Measurements from ENCODE around the gene FPGT. TPM values are rescaled to one million over a fixed set of nuclear protein-coding genes. Genes with fewer than 3 reads are reported as not detected.
A peak's percentile ranks its signal among the peaks of the same experiment; 100 is the strongest.
"Not testable (repeated sequence)": the region's sequence is repeated elsewhere in the genome, so short reads cannot be mapped to it uniquely, and the experiment has no call there.

Gene FPGT
- total RNA-seq: 6.5 and 8.3 TPM in 2 replicates

- H3K36me3 Mint-ChIP-seq (ENCODE audit: low read depth): peaks cover 2% of the 10 kb centered on the region
- peak within 1 kb of the TSS; percentile 92 for H3K4me3 Mint-ChIP-seq
- no peaks in the 10 kb centered on the region for H3K9me3 Mint-ChIP-seq
- DNase-seq (ENCODE audit: low spot score): peak; percentile 93
- peak within 1 kb of the TSS; percentile 92 for H3K27ac Mint-ChIP-seq
- peaks cover 16% of the 10 kb centered on the region for H3K4me1 Mint-ChIP-seq (ENCODE audit: low read depth)
- no peaks in the 10 kb centered on the region for H3K27me3 Mint-ChIP-seq (ENCODE audit: insufficient read depth)
- intact Hi-C loops (cut with micrococcal nuclease): loop anchor here (1.0 to 10.0 kb wide), 3 partner anchors 535 to 1913 kb away; partner anchors contain the start of genes CRYZ, NEGR1 and TYW3
Measured at GRCh38 chr1:74197657-74198552, at the start of gene FPGT, which contains the start of gene LRRIQ3. Gene FPGT (plus strand): TSS chr1:74198242. CDS start chr1:74198279, 37 bp downstream. Gene LRRIQ3 (minus strand): TSS chr1:74198176. CDS start chr1:74183684, 14,492 bp downstream.

- intact Hi-C loops (cut with micrococcal nuclease): no loop called here
- H3K36me3 Mint-ChIP-seq (ENCODE audit: low read depth): no peaks in the 10 kb centered on the region
- H3K27ac Mint-ChIP-seq: no peak overlapping the region
- DNase-seq (ENCODE audit: low spot score): no peak
- no peaks in the 10 kb centered on the region for H3K27me3 Mint-ChIP-seq (ENCODE audit: insufficient read depth)
- H3K4me1 Mint-ChIP-seq (ENCODE audit: low read depth): no peaks in the 10 kb centered on the region
- no peak overlapping the region for H3K4me3 Mint-ChIP-seq
- no peaks in the 10 kb centered on the region for H3K9me3 Mint-ChIP-seq
Measured at GRCh38 chr1:74160046-74160445, 38.0 kb upstream of the FPGT start.

- no peak overlapping the region for H3K4me3 Mint-ChIP-seq
- H3K27me3 Mint-ChIP-seq (ENCODE audit: insufficient read depth): no peaks in the 10 kb centered on the region
- DNase-seq (ENCODE audit: low spot score): no peak
- no peak overlapping the region for H3K27ac Mint-ChIP-seq
- H3K4me1 Mint-ChIP-seq (ENCODE audit: low read depth): no peaks in the 10 kb centered on the region
- H3K9me3 Mint-ChIP-seq: no peaks in the 10 kb centered on the region
- intact Hi-C loops (cut with micrococcal nuclease): no loop called here
- no peaks in the 10 kb centered on the region for H3K36me3 Mint-ChIP-seq (ENCODE audit: low read depth)
Measured at GRCh38 chr1:74161497-74161896, 36.5 kb upstream of the FPGT start.

- no peak overlapping the region for H3K4me3 Mint-ChIP-seq
- intact Hi-C loops (cut with micrococcal nuclease): no loop called here
- H3K27me3 Mint-ChIP-seq (ENCODE audit: insufficient read depth): no peaks in the 10 kb centered on the region
- no peaks in the 10 kb centered on the region for H3K4me1 Mint-ChIP-seq (ENCODE audit: low read depth)
- no peak for DNase-seq (ENCODE audit: low spot score)
- H3K36me3 Mint-ChIP-seq (ENCODE audit: low read depth): no peaks in the 10 kb centered on the region
- H3K27ac Mint-ChIP-seq: no peak overlapping the region
- H3K9me3 Mint-ChIP-seq: no peaks in the 10 kb centered on the region
Measured at GRCh38 chr1:74162333-74162732, 35.7 kb upstream of the FPGT start.

- DNase-seq (ENCODE audit: low spot score); H3K9me3 Mint-ChIP-seq; H3K4me3 Mint-ChIP-seq; H3K27me3 Mint-ChIP-seq (ENCODE audit: insufficient read depth); H3K27ac Mint-ChIP-seq; intact Hi-C loops (cut with micrococcal nuclease); H3K4me1 Mint-ChIP-seq (ENCODE audit: low read depth); H3K36me3 Mint-ChIP-seq (ENCODE audit: low read depth): not testable (repeated sequence)
Measured at GRCh38 chr1:74174423-74174822, 23.6 kb upstream of the FPGT start.

GRCh38 chr1:74180490-74180889 is 17.6 kb upstream of the FPGT start:
- no peak overlapping the region for H3K27ac Mint-ChIP-seq
- no peaks in the 10 kb centered on the region for H3K27me3 Mint-ChIP-seq (ENCODE audit: insufficient read depth)
- intact Hi-C loops (cut with micrococcal nuclease): no loop called here
- DNase-seq (ENCODE audit: low spot score): no peak
- no peaks in the 10 kb centered on the region for H3K36me3 Mint-ChIP-seq (ENCODE audit: low read depth)
- no peaks in the 10 kb centered on the region for H3K9me3 Mint-ChIP-seq
- H3K4me3 Mint-ChIP-seq: no peak overlapping the region
- no peaks in the 10 kb centered on the region for H3K4me1 Mint-ChIP-seq (ENCODE audit: low read depth)

- Mint-ChIP-seq H3K27ac (no peak overlapping the region), H3K4me3 (no peak overlapping the region), H3K9me3 (no peaks in the 10 kb centered on the region), H3K27me3 (ENCODE audit: insufficient read depth) (peaks cover 1% of the 10 kb centered on the region), H3K4me1 (ENCODE audit: low read depth) (peaks cover 8% of the 10 kb centered on the region), H3K36me3 (ENCODE audit: low read depth) (peaks cover 2% of the 10 kb centered on the region)
- intact Hi-C loops (cut with micrococcal nuclease): loop anchor here (10.0 kb wide), 1 partner anchor 1909 kb away; the partner anchor contains the start of gene NEGR1
- no peak for DNase-seq (ENCODE audit: low spot score)
Measured at GRCh38 chr1:74193908-74194307, 4.1 kb upstream of the FPGT start.

GRCh38 chr1:74195339-74195738 is 2.7 kb upstream of the FPGT start:
- DNase-seq (ENCODE audit: low spot score): no peak
- Mint-ChIP-seq H3K4me1 (ENCODE audit: low read depth) (peaks cover 16% of the 10 kb centered on the region), H3K9me3 (no peaks in the 10 kb centered on the region), H3K27ac (no peak overlapping the region), H3K4me3 (no peak overlapping the region), H3K27me3 (ENCODE audit: insufficient read depth) (no peaks in the 10 kb centered on the region), H3K36me3 (ENCODE audit: low read depth) (peaks cover 2% of the 10 kb centered on the region)
- intact Hi-C loops (cut with micrococcal nuclease): loop anchor here (10.0 kb wide), 1 partner anchor 1911 kb away; the partner anchor contains the start of gene NEGR1

GRCh38 chr1:74197255-74197654 is 787 bp upstream of the FPGT start:
- H3K4me1 Mint-ChIP-seq (ENCODE audit: low read depth): peaks cover 16% of the 10 kb centered on the region
- DNase-seq (ENCODE audit: low spot score): no peak
- peak overlapping the region; percentile 92 for H3K4me3 Mint-ChIP-seq
- H3K9me3 Mint-ChIP-seq: no peaks in the 10 kb centered on the region
- no peaks in the 10 kb centered on the region for H3K27me3 Mint-ChIP-seq (ENCODE audit: insufficient read depth)
- peak overlapping the region; percentile 92 for H3K27ac Mint-ChIP-seq
- intact Hi-C loops (cut with micrococcal nuclease): loop anchor here (10.0 kb wide), 1 partner anchor 1912 kb away; the partner anchor contains the start of gene NEGR1
- H3K36me3 Mint-ChIP-seq (ENCODE audit: low read depth): peaks cover 2% of the 10 kb centered on the region

GRCh38 chr1:74199504-74199903 is 1.5 kb downstream of the FPGT start:
- Mint-ChIP-seq H3K27me3 (ENCODE audit: insufficient read depth) (no peaks in the 10 kb centered on the region), H3K4me1 (ENCODE audit: low read depth) (peaks cover 16% of the 10 kb centered on the region), H3K4me3 (peak overlapping the region; percentile 92), H3K9me3 (no peaks in the 10 kb centered on the region), H3K36me3 (ENCODE audit: low read depth) (peaks cover 2% of the 10 kb centered on the region), H3K27ac (no peak overlapping the region)
- intact Hi-C loops (cut with micrococcal nuclease): loop anchor here (2.0 to 10.0 kb wide), 2 partner anchors 1523 to 1915 kb away; partner anchors contain the start of gene NEGR1
- DNase-seq (ENCODE audit: low spot score): no peak

GRCh38 chr1:74205266-74205665 is 7.2 kb downstream of the FPGT start:
- H3K4me3 Mint-ChIP-seq: no peak overlapping the region
- DNase-seq (ENCODE audit: low spot score): no peak
- intact Hi-C loops (cut with micrococcal nuclease): no loop called here
- no peaks in the 10 kb centered on the region for H3K27me3 Mint-ChIP-seq (ENCODE audit: insufficient read depth)
- H3K4me1 Mint-ChIP-seq (ENCODE audit: low read depth): no peaks in the 10 kb centered on the region
- no peaks in the 10 kb centered on the region for H3K9me3 Mint-ChIP-seq
- peaks cover 2% of the 10 kb centered on the region for H3K36me3 Mint-ChIP-seq (ENCODE audit: low read depth)
- no peak overlapping the region for H3K27ac Mint-ChIP-seq

- no peak overlapping the region for H3K27ac Mint-ChIP-seq
- no peak for DNase-seq (ENCODE audit: low spot score)
- H3K9me3 Mint-ChIP-seq: no peaks in the 10 kb centered on the region
- H3K4me1 Mint-ChIP-seq (ENCODE audit: low read depth): no peaks in the 10 kb centered on the region
- H3K36me3 Mint-ChIP-seq (ENCODE audit: low read depth): no peaks in the 10 kb centered on the region
- intact Hi-C loops (cut with micrococcal nuclease): no loop called here
- H3K4me3 Mint-ChIP-seq: no peak overlapping the region
- no peaks in the 10 kb centered on the region for H3K27me3 Mint-ChIP-seq (ENCODE audit: insufficient read depth)
Measured at GRCh38 chr1:74215229-74215628, 17.2 kb downstream of the FPGT start.

- no peaks in the 10 kb centered on the region for H3K36me3 Mint-ChIP-seq (ENCODE audit: low read depth)
Measured at GRCh38 chr1:74222701-74223100, 24.7 kb downstream of the FPGT start.

More at GRCh38 chr1:74222701-74223100, 24.7 kb downstream of the FPGT start:
- no peaks in the 10 kb centered on the region for H3K27me3 Mint-ChIP-seq (ENCODE audit: insufficient read depth)
- no peaks in the 10 kb centered on the region for H3K4me1 Mint-ChIP-seq (ENCODE audit: low read depth)
- intact Hi-C loops (cut with micrococcal nuclease): no loop called here
- no peak overlapping the region for H3K27ac Mint-ChIP-seq
- peaks cover 14% of the 10 kb centered on the region for H3K9me3 Mint-ChIP-seq
- no peak overlapping the region for H3K4me3 Mint-ChIP-seq
- no peak for DNase-seq (ENCODE audit: low spot score)

Measured in activated T-helper 1 cell treated with anti-CD3 and anti-CD28 coated beads, Interleukin-12 subunit alpha, Interleukin-12 subunit beta, Interleukin-2, Interleukin-4 antibody, amounts not matched to agents 30 ng/mL and 10 ng/mL and 1 ng/mL, durations not matched to agents 14 hours and 24 hours and 36 hours (primary cell).